Parathyroid adenoma (tissue), 2 donors: ENCODE results near the gene ACSL1.

Source experiments
- H2AFZ ChIP-seq: fragments of 300-600 bp; sonication (generic); one replicate; pipeline ENCODE4 v1.7.0; 2017; ENCODE audit warnings: antibody characterized with exemption, mild to moderate bottlenecking
- H3K27ac ChIP-seq: fragments of 300-600 bp; sonication (generic); one replicate; pipeline ENCODE4 v1.7.0; 2017
- H3K27me3 ChIP-seq: fragments of 300-600 bp; sonication (generic); one replicate; pipeline ENCODE4 v1.7.0; 2017; ENCODE audit warnings: low read length; ENCODE audit not compliant: control insufficient read depth, insufficient read depth
- H3K36me3 ChIP-seq: fragments of 300-600 bp; sonication (generic); one replicate; pipeline ENCODE4 v1.7.0; 2017; ENCODE audit warnings: low read length; ENCODE audit not compliant: control insufficient read depth, insufficient read depth
- H3K4me1 ChIP-seq: fragments of 300-600 bp; sonication (generic); one replicate; pipeline ENCODE4 v1.7.0; 2017; ENCODE audit warnings: control low read depth
- H3K4me2 ChIP-seq: fragments of 300-600 bp; sonication (generic); one replicate; pipeline ENCODE4 v1.7.0; 2017; ENCODE audit warnings: low read length
- H3K4me3 ChIP-seq: fragments of 300-600 bp; sonication (generic); one replicate; pipeline ENCODE4 v1.7.0; 2017; ENCODE audit warnings: low read depth, low read length
- H3K79me2 ChIP-seq: fragments of 300-600 bp; sonication (generic); one replicate; pipeline ENCODE4 v1.7.0; 2017; ENCODE audit warnings: control low read depth
- H3K9ac ChIP-seq: fragments of 300-600 bp; sonication (generic); one replicate; pipeline ENCODE4 v1.7.0; 2017; ENCODE audit warnings: mild to moderate bottlenecking
- H3K9me3 ChIP-seq: fragments of 300-600 bp; sonication (generic); one replicate; pipeline ENCODE4 v1.7.0; 2017; ENCODE audit warnings: low read length; ENCODE audit not compliant: control insufficient read depth
- TF ChIP-seq, protein P1 (sequence below): fragments of 300-600 bp; sonication (generic); IDR thresholded peaks from one replicate; pipeline ENCODE4 v1.7.0; 2017; ENCODE audit warnings: antibody characterized with exemption, mild to moderate bottlenecking
- donor health status: primary hyperparathyroidism.

The ACSL1 gene

DNA sequence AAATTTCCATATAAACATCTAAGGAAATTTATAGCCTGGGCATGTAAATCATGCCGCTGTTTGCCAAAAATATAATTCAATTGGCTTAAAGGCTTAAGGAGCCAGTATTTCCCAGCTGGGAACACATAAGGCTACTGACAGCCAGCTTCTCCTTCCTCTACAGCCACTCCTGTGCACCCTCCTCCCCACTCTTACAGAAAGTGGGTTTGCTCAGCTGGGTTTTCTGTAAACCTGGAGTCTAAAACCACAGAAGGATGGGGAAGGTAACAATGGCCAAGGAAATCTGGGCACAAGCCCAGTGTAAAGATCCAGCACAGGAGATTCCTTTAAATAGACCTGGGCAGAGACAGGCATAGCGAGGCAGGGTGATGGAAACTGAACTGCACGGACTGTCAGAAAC, 18.5 kb downstream of the ACSL1 start:
- H3K4me1 ChIP-seq, result peaks cover 15% of the 10 kb centered on the region

DNA sequence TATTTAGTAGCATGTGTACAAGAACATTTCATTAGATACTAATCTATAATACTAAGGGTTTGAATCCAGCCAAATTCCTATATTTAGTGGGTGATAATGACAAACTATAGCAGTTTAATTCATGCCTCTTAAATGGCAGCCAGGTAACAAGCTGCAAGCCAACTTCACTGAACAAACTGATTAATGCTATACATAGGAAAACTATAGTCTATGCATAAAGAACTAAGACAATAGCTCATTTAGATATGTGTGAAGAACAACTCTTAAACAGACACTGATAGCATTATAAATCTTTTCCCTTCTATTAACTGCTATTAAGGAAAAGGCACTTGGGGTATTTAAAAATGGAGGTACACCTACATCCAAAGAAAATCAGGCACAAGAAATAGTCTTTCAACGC, 19.1 kb downstream of the ACSL1 start:
- Histone ChIP-seq H3K36me3 (no peaks in the 10 kb centered on the region), H3K4me3 (no peak overlapping the region), H2AFZ (no peak overlapping the region), H3K9ac (no peak overlapping the region), H3K79me2 (peaks cover 18% of the 10 kb centered on the region), H3K4me1 (peaks cover 15% of the 10 kb centered on the region), H3K9me3 (no peaks in the 10 kb centered on the region), H3K4me2 (no peak overlapping the region), H3K27me3 (no peaks in the 10 kb centered on the region), H3K27ac (no peak overlapping the region)
- TF ChIP-seq, protein P1, sequence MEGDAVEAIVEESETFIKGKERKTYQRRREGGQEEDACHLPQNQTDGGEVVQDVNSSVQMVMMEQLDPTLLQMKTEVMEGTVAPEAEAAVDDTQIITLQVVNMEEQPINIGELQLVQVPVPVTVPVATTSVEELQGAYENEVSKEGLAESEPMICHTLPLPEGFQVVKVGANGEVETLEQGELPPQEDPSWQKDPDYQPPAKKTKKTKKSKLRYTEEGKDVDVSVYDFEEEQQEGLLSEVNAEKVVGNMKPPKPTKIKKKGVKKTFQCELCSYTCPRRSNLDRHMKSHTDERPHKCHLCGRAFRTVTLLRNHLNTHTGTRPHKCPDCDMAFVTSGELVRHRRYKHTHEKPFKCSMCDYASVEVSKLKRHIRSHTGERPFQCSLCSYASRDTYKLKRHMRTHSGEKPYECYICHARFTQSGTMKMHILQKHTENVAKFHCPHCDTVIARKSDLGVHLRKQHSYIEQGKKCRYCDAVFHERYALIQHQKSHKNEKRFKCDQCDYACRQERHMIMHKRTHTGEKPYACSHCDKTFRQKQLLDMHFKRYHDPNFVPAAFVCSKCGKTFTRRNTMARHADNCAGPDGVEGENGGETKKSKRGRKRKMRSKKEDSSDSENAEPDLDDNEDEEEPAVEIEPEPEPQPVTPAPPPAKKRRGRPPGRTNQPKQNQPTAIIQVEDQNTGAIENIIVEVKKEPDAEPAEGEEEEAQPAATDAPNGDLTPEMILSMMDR, result no peak

More for the DNA sequence above, 18.5 kb downstream of the ACSL1 start:
- no peak overlapping the region for H2AFZ ChIP-seq
- H3K27me3 ChIP-seq, result no peaks in the 10 kb centered on the region
- TF ChIP-seq, protein P1, result no peak
- H3K9ac ChIP-seq, result no peak overlapping the region
- no peak overlapping the region for H3K4me3 ChIP-seq
- H3K27ac ChIP-seq, result peak overlapping the region; percentile 19
- no peak overlapping the region for H3K4me2 ChIP-seq
- H3K36me3 ChIP-seq, result no peaks in the 10 kb centered on the region
- H3K9me3 ChIP-seq, result no peaks in the 10 kb centered on the region
- peaks cover 15% of the 10 kb centered on the region for H3K79me2 ChIP-seq

DNA sequence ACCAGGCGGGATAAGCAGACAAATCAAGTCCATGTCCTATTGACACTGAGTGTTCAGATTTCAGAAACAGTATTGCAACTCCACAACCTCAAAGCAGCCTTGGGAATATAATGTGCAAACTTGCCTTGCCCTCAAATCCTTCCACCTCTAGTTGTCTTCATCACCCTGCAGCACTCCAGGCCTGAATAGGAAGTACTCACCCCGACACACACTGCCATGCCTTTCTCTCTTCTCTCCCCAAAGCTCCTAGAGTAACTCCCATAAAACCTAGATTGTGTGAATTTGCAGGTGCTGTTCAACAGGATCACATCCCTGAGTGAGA, 19.6 kb downstream of the ACSL1 start:
- H3K27me3 ChIP-seq, result no peaks in the 10 kb centered on the region
- no peaks in the 10 kb centered on the region for H3K36me3 ChIP-seq
- peaks cover 19% of the 10 kb centered on the region for H3K79me2 ChIP-seq
- no peak overlapping the region for H2AFZ ChIP-seq
- peak overlapping the region; percentile 71 for H3K4me2 ChIP-seq
- H3K27ac ChIP-seq, result peak overlapping the region; percentile 69
- no peaks in the 10 kb centered on the region for H3K9me3 ChIP-seq
- TF ChIP-seq, protein P1, result no peak
- peak overlapping the region; percentile 8 for H3K4me3 ChIP-seq
- peaks cover 15% of the 10 kb centered on the region for H3K4me1 ChIP-seq
- H3K9ac ChIP-seq, result no peak overlapping the region

DNA sequence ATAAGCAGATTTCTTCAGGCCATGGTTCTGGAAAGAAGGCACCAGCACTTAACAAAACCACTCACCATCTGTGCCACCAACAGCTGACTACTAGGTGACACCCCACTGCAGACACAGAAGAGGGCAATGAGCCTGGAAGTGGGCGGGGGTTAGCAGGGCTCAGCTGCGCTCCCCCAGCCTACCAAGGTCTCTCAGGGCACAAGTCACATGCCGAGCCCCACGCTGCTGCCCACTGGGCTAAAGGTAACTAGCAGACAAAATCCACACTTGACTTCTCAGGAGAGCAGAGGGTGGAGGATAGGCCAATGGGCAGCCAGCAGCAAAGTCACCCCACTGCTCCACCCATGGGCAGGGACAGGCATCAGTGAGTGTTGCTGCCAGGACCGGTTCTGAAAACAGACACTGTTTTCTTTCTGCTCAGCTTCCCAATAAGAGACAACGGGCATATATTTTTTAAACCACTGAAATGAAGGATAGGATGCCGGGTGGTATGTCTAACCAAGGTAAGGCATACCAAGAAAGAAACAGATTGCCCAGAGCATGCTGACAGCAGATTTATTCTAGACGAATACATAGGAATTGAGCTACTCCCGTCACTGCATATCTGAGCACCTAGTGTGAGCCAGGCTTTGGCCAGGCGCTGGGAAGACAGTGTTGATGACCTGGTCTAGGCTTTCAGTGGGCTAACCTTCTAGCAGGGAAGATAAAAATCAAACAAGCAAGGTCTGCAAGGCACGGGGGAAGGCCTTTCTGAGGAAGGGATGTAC, 20.1 kb downstream of the ACSL1 start:
- Histone ChIP-seq H3K79me2 (peaks cover 17% of the 10 kb centered on the region), H3K36me3 (no peaks in the 10 kb centered on the region), H3K27ac (peak overlapping the region; percentile 69), H3K4me2 (peak overlapping the region; percentile 71), H3K9me3 (no peaks in the 10 kb centered on the region), H3K9ac (no peak overlapping the region), H3K4me1 (peaks cover 15% of the 10 kb centered on the region), H2AFZ (no peak overlapping the region), H3K27me3 (no peaks in the 10 kb centered on the region), H3K4me3 (peak overlapping the region; percentile 36)
- TF ChIP-seq, protein P1, result peak; percentile 8

DNA sequence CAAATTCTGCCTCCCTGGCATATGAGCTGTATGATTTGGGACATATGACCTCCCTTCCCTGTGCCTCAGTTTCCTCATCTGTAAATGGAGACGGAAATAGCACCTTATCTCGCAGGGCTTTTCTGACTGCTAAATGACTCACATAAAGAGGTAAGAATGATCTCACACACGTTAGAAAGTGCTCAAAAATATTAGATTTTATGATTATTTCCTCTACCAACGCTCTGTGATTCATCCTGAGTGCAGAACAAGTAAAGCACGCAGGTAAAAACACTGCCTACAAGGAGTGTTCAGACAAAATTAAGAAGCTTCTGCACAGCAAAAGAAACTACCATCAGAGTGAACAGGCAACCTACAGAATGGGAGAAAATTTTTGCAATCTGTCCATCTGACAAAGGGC, 21.1 kb downstream of the ACSL1 start:
- no peak overlapping the region for H3K4me2 ChIP-seq
- TF ChIP-seq, protein P1, result no peak
- peaks cover 13% of the 10 kb centered on the region for H3K79me2 ChIP-seq
- no peaks in the 10 kb centered on the region for H3K27me3 ChIP-seq
- no peak overlapping the region for H3K4me3 ChIP-seq
- no peaks in the 10 kb centered on the region for H3K9me3 ChIP-seq
- H3K36me3 ChIP-seq, result no peaks in the 10 kb centered on the region
- H2AFZ ChIP-seq, result no peak overlapping the region
- no peak overlapping the region for H3K9ac ChIP-seq
- H3K27ac ChIP-seq, result no peak overlapping the region
- peaks cover 9% of the 10 kb centered on the region for H3K4me1 ChIP-seq
